Measurements from ENCODE around the gene ZIC5. TPM values are rescaled to one million over a fixed set of nuclear protein-coding genes. Genes with fewer than 3 reads are reported as not detected.

Gene ZIC5
- polyA plus RNA-seq, 1 donor from 2014 or later: not detected

- peaks cover 0 to 18% (median 0%) of the 10 kb centered on the region in 3 donors for H3K9me3 Mint-ChIP-seq
- H3K27ac Mint-ChIP-seq: peak overlapping the region; percentile 91 to 99 (median 95)
- peak overlapping the region; percentile 50 to 85 (median 70) for H3K4me3 Mint-ChIP-seq
- H3K4me1 Mint-ChIP-seq: peaks cover 0 to 20% (median 3%) of the 10 kb centered on the region in 3 donors
- no peaks in the 10 kb centered on the region for H3K36me3 Mint-ChIP-seq
- H3K27me3 Mint-ChIP-seq: peaks cover 52% of the 10 kb centered on the region
Measured at GRCh38 chr13:99982731-99983498, 11.3 kb upstream of the ZIC5 start.

- H3K4me1 Mint-ChIP-seq: peaks cover 0 to 20% (median 3%) of the 10 kb centered on the region in 3 donors
- peaks cover 0 to 18% (median 0%) of the 10 kb centered on the region in 3 donors for H3K9me3 Mint-ChIP-seq
- H3K4me3 Mint-ChIP-seq: peak overlapping the region in 2 of 4 donors; percentile 52 to 85
- peaks cover 55% of the 10 kb centered on the region for H3K27me3 Mint-ChIP-seq
- no peaks in the 10 kb centered on the region for H3K36me3 Mint-ChIP-seq
- peak overlapping the region; percentile 91 to 99 (median 95) for H3K27ac Mint-ChIP-seq
Measured at GRCh38 chr13:99982036-99982730, 10.6 kb upstream of the ZIC5 start.

- peak within 1 kb of the TSS; percentile 52 to 85 (median 58) for H3K4me3 Mint-ChIP-seq
- H3K36me3 Mint-ChIP-seq: no peaks in the 10 kb centered on the region
- H3K27ac Mint-ChIP-seq: peak within 1 kb of the TSS; percentile 91 to 99 (median 95)
- H3K9me3 Mint-ChIP-seq: peaks cover 0 to 20% (median 2%) of the 10 kb centered on the region in 3 donors
- peaks cover 55% of the 10 kb centered on the region for H3K27me3 Mint-ChIP-seq
- H3K4me1 Mint-ChIP-seq: peaks cover 0 to 22% (median 3%) of the 10 kb centered on the region in 3 donors
Measured at GRCh38 chr13:99981735-99982035, 10.1 kb upstream of the ZIC5 start, which contains the start of gene ZIC2. ZIC2 (plus strand) TSS chr13:99981784; CDS start chr13:99982065, 281 bp downstream.

- no peak overlapping the region for H3K27ac Mint-ChIP-seq
- peaks cover 0 to 16% (median 3%) of the 10 kb centered on the region in 3 donors for H3K4me1 Mint-ChIP-seq
- peaks cover 0 to 23% (median 5%) of the 10 kb centered on the region in 3 donors for H3K9me3 Mint-ChIP-seq
Measured at GRCh38 chr13:99980824-99981734, 9.5 kb upstream of the ZIC5 start.

GRCh38 chr13:99980201-99980823, 8.7 kb upstream of the ZIC5 start:
- H3K27ac Mint-ChIP-seq: no peak overlapping the region
- peak overlapping the region in 1 of 4 donors; percentile 33 for H3K4me3 Mint-ChIP-seq
- peaks cover 0 to 25% (median 5%) of the 10 kb centered on the region in 3 donors for H3K9me3 Mint-ChIP-seq
- H3K36me3 Mint-ChIP-seq: no peaks in the 10 kb centered on the region
- H3K4me1 Mint-ChIP-seq: peaks cover 0 to 13% (median 3%) of the 10 kb centered on the region in 3 donors
- peaks cover 57% of the 10 kb centered on the region for H3K27me3 Mint-ChIP-seq

More at GRCh38 chr13:99980824-99981734, 9.5 kb upstream of the ZIC5 start:
- Mint-ChIP-seq H3K27me3 (peaks cover 56% of the 10 kb centered on the region), H3K36me3 (no peaks in the 10 kb centered on the region), H3K4me3 (peak overlapping the region in 2 of 4 donors; percentile 57 to 60)

- Mint-ChIP-seq H3K27me3 (peaks cover 64% of the 10 kb centered on the region), H3K36me3 (no peaks in the 10 kb centered on the region), H3K4me3 (peak overlapping the region; percentile 53 to 89 (median 68)), H3K27ac (peak overlapping the region in 1 of 3 donors; percentile 99), H3K9me3 (peaks cover 0 to 23% (median 5%) of the 10 kb centered on the region in 3 donors), H3K4me1 (peaks cover 0 to 13% (median 3%) of the 10 kb centered on the region in 3 donors)
Measured at GRCh38 chr13:99979453-99980200, 8.1 kb upstream of the ZIC5 start.

- Mint-ChIP-seq H3K27ac (peak overlapping the region; percentile 39 to 99 (median 90)), H3K36me3 (no peaks in the 10 kb centered on the region), H3K9me3 (peaks cover 0 to 21% (median 5%) of the 10 kb centered on the region in 3 donors), H3K27me3 (peaks cover 63% of the 10 kb centered on the region), H3K4me3 (peak overlapping the region; percentile 21 to 89 (median 76)), H3K4me1 (peaks cover 0 to 9% (median 0%) of the 10 kb centered on the region in 3 donors)
Measured at GRCh38 chr13:99978799-99979452, 7.4 kb upstream of the ZIC5 start.

GRCh38 chr13:99977912-99978798, 6.6 kb upstream of the ZIC5 start:
- H3K4me3 Mint-ChIP-seq: peak overlapping the region in 3 of 4 donors; percentile 34 to 79 (median 58)

GRCh38 chr13:99977334-99977911, 5.9 kb upstream of the ZIC5 start:
- Mint-ChIP-seq H3K4me1 (peaks cover 0 to 9% (median 0%) of the 10 kb centered on the region in 3 donors), H3K9me3 (peaks cover under 1 to 23% (median 16%) of the 10 kb centered on the region in 3 donors), H3K4me3 (peak overlapping the region in 2 of 4 donors; percentile 34 to 79), H3K27me3 (peaks cover 62% of the 10 kb centered on the region), H3K36me3 (no peaks in the 10 kb centered on the region), H3K27ac (peak overlapping the region in 2 of 3 donors; percentile 92 to 99)

More at GRCh38 chr13:99977912-99978798, 6.6 kb upstream of the ZIC5 start:
- Mint-ChIP-seq H3K27me3 (peaks cover 63% of the 10 kb centered on the region), H3K4me1 (peaks cover 0 to 9% (median 0%) of the 10 kb centered on the region in 3 donors), H3K36me3 (no peaks in the 10 kb centered on the region), H3K27ac (peak overlapping the region; percentile 39 to 99 (median 92)), H3K9me3 (peaks cover 0 to 21% (median 13%) of the 10 kb centered on the region in 3 donors)

- peaks cover 4 to 29% (median 19%) of the 10 kb centered on the region in 3 donors for H3K9me3 Mint-ChIP-seq
- no peaks in the 10 kb centered on the region for H3K36me3 Mint-ChIP-seq
- peak overlapping the region in 1 of 4 donors; percentile 79 for H3K4me3 Mint-ChIP-seq
- peaks cover 68% of the 10 kb centered on the region for H3K27me3 Mint-ChIP-seq
- peak overlapping the region; percentile 53 to 99 (median 92) for H3K27ac Mint-ChIP-seq
- peaks cover under 1 to 9% (median 3%) of the 10 kb centered on the region in 3 donors for H3K4me1 Mint-ChIP-seq
Measured at GRCh38 chr13:99976575-99976974, 5.0 kb upstream of the ZIC5 start.

- H3K27ac Mint-ChIP-seq: peak overlapping the region; percentile 53 to 99 (median 74)
- no peak overlapping the region for H3K4me3 Mint-ChIP-seq
- H3K36me3 Mint-ChIP-seq: no peaks in the 10 kb centered on the region
- H3K9me3 Mint-ChIP-seq: peaks cover 4 to 29% (median 19%) of the 10 kb centered on the region in 3 donors
- peaks cover 1 to 9% (median 3%) of the 10 kb centered on the region in 3 donors for H3K4me1 Mint-ChIP-seq
- H3K27me3 Mint-ChIP-seq: peaks cover 68% of the 10 kb centered on the region
Measured at GRCh38 chr13:99975626-99976025, 4.1 kb upstream of the ZIC5 start.

Measured in IgD-negative memory B cell (primary cell).